Neural cell (in vitro differentiated cells): ENCODE measurements around the gene PRPF40B. TPM values are rescaled to one million over a fixed set of nuclear protein-coding genes. Genes with fewer than 3 reads are reported as not detected.

Source experiments
- H2AFZ ChIP-seq: fragments of 200-600, 300-800 bp; sonication (generic), shearing (Covaris generic); 2 replicates; pipeline ENCODE4 v1.6.0; 2014; ENCODE audit warnings: low read depth, mild to moderate bottlenecking, antibody characterized with exemption, low read length, moderate library complexity
- H3F3A ChIP-seq: fragments of 200-600 bp; shearing (Covaris generic); 2 replicates; pipeline ENCODE4 v1.6.1; 2016; ENCODE audit warnings: mild to moderate bottlenecking, moderate library complexity, mixed read lengths, antibody characterized with exemption, low read length; ENCODE audit not compliant: insufficient read depth, poor library complexity, severe bottlenecking
- H3K27ac ChIP-seq: fragments of 200-600, 300-800 bp; sonication (generic), shearing (Covaris generic); 2 replicates; pipeline ENCODE4 v1.5.1; 2014; ENCODE audit warnings: mild to moderate bottlenecking, low read length, moderate library complexity
- H3K27me3 ChIP-seq: fragments of 300-800, 200-600 bp; sonication (generic), shearing (Covaris generic); 2 replicates; pipeline ENCODE4 v1.6.0; 2014; ENCODE audit warnings: mild to moderate bottlenecking, low read depth, low read length, moderate library complexity; ENCODE audit not compliant: insufficient read depth
- H3K36me3 ChIP-seq: fragments of 300-800, 200-600 bp; sonication (generic), shearing (Covaris generic); 2 replicates; pipeline ENCODE4 v1.5.1; 2014; ENCODE audit warnings: mild to moderate bottlenecking, antibody characterized with exemption, low read length, moderate library complexity; ENCODE audit not compliant: insufficient read depth
- H3K4me2 ChIP-seq: fragments of 300-800, 200-600 bp; sonication (generic), shearing (Covaris generic); 2 replicates; pipeline ENCODE4 v1.6.0; 2014; ENCODE audit warnings: mild to moderate bottlenecking, low read length
- H3K4me3 ChIP-seq: fragments of 300-800, 200-600 bp; sonication (generic), shearing (Covaris generic); 2 replicates; pipeline ENCODE4 v1.5.1; 2014; ENCODE audit warnings: mild to moderate bottlenecking, low read length, moderate library complexity
- H3K79me2 ChIP-seq: fragments of 200-600 bp; shearing (Covaris generic); replicated peaks from 2 replicates; pipeline ENCODE4 v1.6.0; 2014; ENCODE audit warnings: mild to moderate bottlenecking, low read length, moderate library complexity; ENCODE audit not compliant: insufficient read depth
- H3K9ac ChIP-seq: fragments of 300-800, 200-600 bp; sonication (generic), shearing (Covaris generic); 2 replicates; pipeline ENCODE4 v1.6.1; 2016; ENCODE audit warnings: mild to moderate bottlenecking, low read length, mixed read lengths
- H3K9me2 ChIP-seq: fragments of 200-600 bp; shearing (Covaris generic); 2 replicates; pipeline ENCODE4 v1.6.1; 2016; ENCODE audit warnings: mild to moderate bottlenecking, low read length, mixed read lengths; ENCODE audit not compliant: insufficient read depth
- H3K9me3 ChIP-seq: fragments of 200-600, 300-800 bp; sonication (generic), shearing (Covaris generic); 2 replicates; pipeline ENCODE4 v1.6.1; 2016; ENCODE audit warnings: mild to moderate bottlenecking, mixed run types, low read length, moderate library complexity, mixed read lengths
- H4K20me1 ChIP-seq: fragments of 200-600 bp; shearing (Covaris generic); 2 replicates; pipeline ENCODE4 v1.6.1; 2016; ENCODE audit warnings: mild to moderate bottlenecking, mixed run types; ENCODE audit not compliant: insufficient read depth
- EP300 ChIP-seq: fragments of 450-650 bp; conservative IDR thresholded peaks from 2 replicates; pipeline ENCODE4 v1.6.1; 2014; ENCODE audit warnings: antibody characterized with exemption, mild to moderate bottlenecking, moderate library complexity; ENCODE audit not compliant: poor library complexity, severe bottlenecking
- EZH2 ChIP-seq: fragments of 200-600, 300-800 bp; shearing (Covaris generic), sonication (generic); IDR thresholded peaks from 2 replicates; pipeline ENCODE4 v1.6.1; 2014; ENCODE audit warnings: antibody characterized with exemption, low read length, borderline replicate concordance, mild to moderate bottlenecking; ENCODE audit not compliant: insufficient read depth, poor library complexity, severe bottlenecking
- MXI1 ChIP-seq: fragments of 450-650 bp; conservative IDR thresholded peaks from 2 replicates; pipeline ENCODE4 v1.6.1; 2014; ENCODE audit warnings: antibody characterized with exemption, mild to moderate bottlenecking; ENCODE audit not compliant: poor library complexity, severe bottlenecking
- POLR2AphosphoS5 ChIP-seq: IDR thresholded peaks from 2 replicates; pipeline ENCODE4 v1.6.1; 2012
- RAD21 ChIP-seq: fragments of 450-650 bp; conservative IDR thresholded peaks from 2 replicates; pipeline ENCODE4 v1.6.1; 2014; ENCODE audit warnings: antibody characterized with exemption, mild to moderate bottlenecking, moderate library complexity
- REST ChIP-seq: IDR thresholded peaks from 2 replicates; pipeline ENCODE4 v1.6.1; 2012; ENCODE audit warnings: borderline replicate concordance
- SMC3 ChIP-seq: fragments of 450-650 bp; conservative IDR thresholded peaks from 2 replicates; pipeline ENCODE4 v1.6.1; 2014; ENCODE audit warnings: antibody characterized with exemption, mild to moderate bottlenecking, moderate library complexity; ENCODE audit not compliant: poor library complexity
- TAF1 ChIP-seq: IDR thresholded peaks from 2 replicates; pipeline ENCODE4 v1.6.1; 2012; ENCODE audit warnings: low read depth
- polyA plus RNA-seq: library from polyadenylated mRNA; depleted of rRNA; stranded (reverse); fragments of >200 nt; gene quantifications from 2 replicates; pipeline ENCODE4 v1.2.3, GENCODE V29; 2014
- TF ChIP-seq, protein P1 (sequence below): fragments of 450-650 bp; IDR thresholded peaks from 2 replicates; pipeline ENCODE4 v1.5.1; 2014; ENCODE audit warnings: antibody characterized with exemption, mild to moderate bottlenecking, moderate library complexity; ENCODE audit not compliant: poor library complexity, severe bottlenecking

Gene PRPF40B
- polyA plus RNA-seq, 1 donor from 2014 or later = 42.0 TPM

DNA sequence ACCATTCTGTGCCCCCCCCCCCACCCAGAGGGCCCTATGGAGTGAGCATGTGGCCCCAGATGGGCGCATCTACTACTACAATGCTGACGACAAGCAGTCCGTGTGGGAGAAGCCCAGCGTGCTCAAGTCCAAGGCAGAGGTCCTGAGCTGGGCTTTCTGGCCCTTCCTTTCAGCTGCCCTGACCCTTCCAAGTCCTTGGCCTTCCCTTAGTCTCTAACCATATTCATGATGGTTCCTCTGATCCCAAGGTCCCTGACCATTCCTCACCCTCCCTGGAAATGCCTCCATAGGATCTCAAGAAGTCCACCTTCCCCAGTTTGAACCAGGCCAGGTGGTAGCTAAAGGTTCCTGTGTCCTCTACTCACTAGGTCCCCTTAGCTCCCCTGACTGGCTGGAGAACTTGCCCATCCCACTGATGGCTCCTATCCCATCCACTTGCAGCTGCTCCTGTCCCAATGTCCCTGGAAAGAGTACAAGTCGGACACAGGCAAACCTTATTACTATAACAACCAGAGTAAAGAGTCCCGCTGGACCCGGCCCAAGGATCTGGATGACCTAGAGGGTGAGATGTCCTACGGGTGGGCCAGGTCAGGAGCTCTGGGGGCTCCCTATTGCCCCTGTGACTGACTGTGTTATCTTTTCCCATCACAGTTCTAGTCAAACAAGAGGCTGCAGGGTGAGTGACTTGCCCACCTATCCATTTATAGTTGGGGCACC lies 9.8 kb downstream of the PRPF40B start:
- Histone ChIP-seq H3K9ac (no peak overlapping the region), H3K36me3 (peaks cover 4% of the 10 kb centered on the region), H2AFZ (no peak overlapping the region), H3K27me3 (no peaks in the 10 kb centered on the region), H4K20me1 (no peaks in the 10 kb centered on the region), H3K27ac (no peak overlapping the region), H3K9me3 (no peaks in the 10 kb centered on the region), H3K4me3 (no peak overlapping the region), H3F3A (no peaks in the 10 kb centered on the region), H3K79me2 (no peaks in the 10 kb centered on the region), H3K9me2 (no peaks in the 10 kb centered on the region), H3K4me2 (no peak overlapping the region)
- no peak for TF ChIP-seq RAD21
- no peak for TF ChIP-seq REST
- TF ChIP-seq EP300 = no peak
- TF ChIP-seq EZH2 = no peak
- no peak for TF ChIP-seq TAF1
- TF ChIP-seq MXI1 = no peak
- TF ChIP-seq, protein P1, sequence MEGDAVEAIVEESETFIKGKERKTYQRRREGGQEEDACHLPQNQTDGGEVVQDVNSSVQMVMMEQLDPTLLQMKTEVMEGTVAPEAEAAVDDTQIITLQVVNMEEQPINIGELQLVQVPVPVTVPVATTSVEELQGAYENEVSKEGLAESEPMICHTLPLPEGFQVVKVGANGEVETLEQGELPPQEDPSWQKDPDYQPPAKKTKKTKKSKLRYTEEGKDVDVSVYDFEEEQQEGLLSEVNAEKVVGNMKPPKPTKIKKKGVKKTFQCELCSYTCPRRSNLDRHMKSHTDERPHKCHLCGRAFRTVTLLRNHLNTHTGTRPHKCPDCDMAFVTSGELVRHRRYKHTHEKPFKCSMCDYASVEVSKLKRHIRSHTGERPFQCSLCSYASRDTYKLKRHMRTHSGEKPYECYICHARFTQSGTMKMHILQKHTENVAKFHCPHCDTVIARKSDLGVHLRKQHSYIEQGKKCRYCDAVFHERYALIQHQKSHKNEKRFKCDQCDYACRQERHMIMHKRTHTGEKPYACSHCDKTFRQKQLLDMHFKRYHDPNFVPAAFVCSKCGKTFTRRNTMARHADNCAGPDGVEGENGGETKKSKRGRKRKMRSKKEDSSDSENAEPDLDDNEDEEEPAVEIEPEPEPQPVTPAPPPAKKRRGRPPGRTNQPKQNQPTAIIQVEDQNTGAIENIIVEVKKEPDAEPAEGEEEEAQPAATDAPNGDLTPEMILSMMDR = no peak
- TF ChIP-seq POLR2AphosphoS5 = no peak
- TF ChIP-seq SMC3 = no peak

- Histone ChIP-seq H3K36me3 (peaks cover 6% of the 10 kb centered on the region), H3K9ac (no peak overlapping the region), H3K9me2 (no peaks in the 10 kb centered on the region), H3K4me3 (no peak overlapping the region), H3K4me2 (no peak overlapping the region), H3K27me3 (no peaks in the 10 kb centered on the region), H2AFZ (no peak overlapping the region), H3K79me2 (no peaks in the 10 kb centered on the region), H3K27ac (no peak overlapping the region), H3K9me3 (no peaks in the 10 kb centered on the region), H3F3A (no peaks in the 10 kb centered on the region), H4K20me1 (no peaks in the 10 kb centered on the region)
- TF ChIP-seq RAD21 = no peak
Observed at GRCh38 chr12:49633703-49634345, 10.5 kb downstream of the PRPF40B start.
